Measurements from ENCODE around the gene SCAMP4.

DNA sequence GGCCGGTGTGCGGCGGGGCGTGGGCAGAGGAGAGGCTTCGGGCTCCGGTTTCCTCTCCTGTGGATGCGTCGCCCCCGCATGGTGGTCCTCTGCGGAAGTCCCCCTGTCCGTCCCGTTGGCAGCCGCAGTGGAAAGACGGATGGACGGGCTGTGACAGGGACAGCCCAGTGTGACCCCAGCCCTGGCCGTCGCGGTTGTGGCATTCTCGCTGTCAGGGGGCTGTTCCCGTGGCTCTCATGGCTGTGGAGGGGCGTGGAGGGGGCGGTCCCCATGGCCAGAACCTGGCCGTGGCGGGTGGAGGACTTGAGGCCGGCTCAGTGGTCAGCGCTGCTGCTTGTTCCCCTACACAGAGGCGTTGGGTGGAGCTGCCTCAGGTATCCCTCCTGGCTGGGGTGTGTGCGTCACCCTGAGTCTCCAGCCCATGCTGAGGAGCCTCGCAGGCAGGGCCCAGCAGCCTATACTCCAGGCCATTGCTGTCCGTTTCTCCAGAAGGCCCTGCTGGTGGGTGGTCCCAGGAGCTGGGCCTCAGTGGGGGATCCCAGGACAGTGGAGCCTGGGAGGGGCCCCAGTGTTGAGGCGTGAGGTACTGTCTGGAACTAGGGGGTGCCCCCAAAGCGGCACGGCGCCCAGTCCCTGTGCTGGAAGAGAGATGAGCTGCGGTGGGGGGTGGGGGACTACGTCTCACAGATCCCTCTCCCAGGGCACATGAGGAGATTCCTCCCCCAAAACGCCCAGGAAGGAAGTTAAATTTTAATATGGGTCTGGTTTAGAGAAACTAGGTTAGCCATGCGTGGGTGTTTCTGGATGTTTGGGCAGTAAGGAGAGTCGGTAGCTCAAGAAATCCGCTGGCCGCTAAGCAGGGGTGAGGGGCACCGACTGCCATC lies 56.0 kb downstream of the SCAMP4 start:
- TF ChIP-seq, protein P1, sequence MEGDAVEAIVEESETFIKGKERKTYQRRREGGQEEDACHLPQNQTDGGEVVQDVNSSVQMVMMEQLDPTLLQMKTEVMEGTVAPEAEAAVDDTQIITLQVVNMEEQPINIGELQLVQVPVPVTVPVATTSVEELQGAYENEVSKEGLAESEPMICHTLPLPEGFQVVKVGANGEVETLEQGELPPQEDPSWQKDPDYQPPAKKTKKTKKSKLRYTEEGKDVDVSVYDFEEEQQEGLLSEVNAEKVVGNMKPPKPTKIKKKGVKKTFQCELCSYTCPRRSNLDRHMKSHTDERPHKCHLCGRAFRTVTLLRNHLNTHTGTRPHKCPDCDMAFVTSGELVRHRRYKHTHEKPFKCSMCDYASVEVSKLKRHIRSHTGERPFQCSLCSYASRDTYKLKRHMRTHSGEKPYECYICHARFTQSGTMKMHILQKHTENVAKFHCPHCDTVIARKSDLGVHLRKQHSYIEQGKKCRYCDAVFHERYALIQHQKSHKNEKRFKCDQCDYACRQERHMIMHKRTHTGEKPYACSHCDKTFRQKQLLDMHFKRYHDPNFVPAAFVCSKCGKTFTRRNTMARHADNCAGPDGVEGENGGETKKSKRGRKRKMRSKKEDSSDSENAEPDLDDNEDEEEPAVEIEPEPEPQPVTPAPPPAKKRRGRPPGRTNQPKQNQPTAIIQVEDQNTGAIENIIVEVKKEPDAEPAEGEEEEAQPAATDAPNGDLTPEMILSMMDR (conservative IDR thresholded peaks at IDR 0.05 in 1 of 2, IDR thresholded peaks at IDR 0.05 in 1 of 2; ENCODE audit: low read depth in 1 of 2, low read length in 2 of 2): no peak
- TF ChIP-seq EZH2 (IDR thresholded peaks at IDR 0.05; ENCODE audit: low read length, missing control alignments): no peak

Measured in fibroblast of lung (primary cell).